GM21529 (cell line): ENCODE data around the gene NVL.
"Not testable (repeated sequence)": the region's sequence is repeated elsewhere in the genome, so short reads cannot be mapped to it uniquely, and the experiment has no call there.

Experiments used
- ATAC-seq: cut with Tn5 transposase; IDR thresholded peaks from one replicate; pipeline ENCODE4 v1.9.1; 2021; ENCODE audit not compliant: unreplicated experiment

NVL gene

DNA sequence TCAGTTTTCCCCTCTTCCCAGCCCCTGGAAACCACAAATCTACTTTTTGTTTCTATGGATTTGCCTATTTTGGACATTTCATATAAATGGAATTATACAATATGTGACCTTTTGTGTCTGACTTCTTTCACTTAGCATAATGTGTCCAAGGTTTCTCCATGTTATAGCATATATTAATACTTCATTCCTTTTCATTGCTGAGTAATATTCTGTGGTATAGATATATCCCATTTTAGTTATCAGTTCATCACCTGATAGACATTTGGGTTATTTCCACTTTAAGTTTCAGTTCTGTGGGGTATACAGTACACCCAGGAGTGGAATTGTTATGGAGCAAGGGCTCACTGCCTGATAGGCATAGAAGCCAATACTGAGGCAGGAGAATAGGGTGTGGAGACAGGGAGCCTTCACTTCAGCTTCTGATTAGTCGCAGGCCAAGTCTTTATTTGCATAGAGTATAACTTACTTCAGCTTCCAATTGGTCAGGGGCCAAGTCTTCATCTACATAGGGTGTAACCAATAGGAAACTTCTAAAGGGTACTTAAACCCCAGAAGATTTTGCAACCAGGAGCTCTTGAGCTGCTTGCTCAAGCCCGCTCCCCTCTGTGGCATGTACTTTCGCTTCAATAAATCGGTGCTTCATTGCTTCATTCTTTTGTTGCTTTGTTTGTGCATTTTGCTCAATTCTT lies 8.3 kb upstream of the NVL start:
- no peak for ATAC-seq

DNA sequence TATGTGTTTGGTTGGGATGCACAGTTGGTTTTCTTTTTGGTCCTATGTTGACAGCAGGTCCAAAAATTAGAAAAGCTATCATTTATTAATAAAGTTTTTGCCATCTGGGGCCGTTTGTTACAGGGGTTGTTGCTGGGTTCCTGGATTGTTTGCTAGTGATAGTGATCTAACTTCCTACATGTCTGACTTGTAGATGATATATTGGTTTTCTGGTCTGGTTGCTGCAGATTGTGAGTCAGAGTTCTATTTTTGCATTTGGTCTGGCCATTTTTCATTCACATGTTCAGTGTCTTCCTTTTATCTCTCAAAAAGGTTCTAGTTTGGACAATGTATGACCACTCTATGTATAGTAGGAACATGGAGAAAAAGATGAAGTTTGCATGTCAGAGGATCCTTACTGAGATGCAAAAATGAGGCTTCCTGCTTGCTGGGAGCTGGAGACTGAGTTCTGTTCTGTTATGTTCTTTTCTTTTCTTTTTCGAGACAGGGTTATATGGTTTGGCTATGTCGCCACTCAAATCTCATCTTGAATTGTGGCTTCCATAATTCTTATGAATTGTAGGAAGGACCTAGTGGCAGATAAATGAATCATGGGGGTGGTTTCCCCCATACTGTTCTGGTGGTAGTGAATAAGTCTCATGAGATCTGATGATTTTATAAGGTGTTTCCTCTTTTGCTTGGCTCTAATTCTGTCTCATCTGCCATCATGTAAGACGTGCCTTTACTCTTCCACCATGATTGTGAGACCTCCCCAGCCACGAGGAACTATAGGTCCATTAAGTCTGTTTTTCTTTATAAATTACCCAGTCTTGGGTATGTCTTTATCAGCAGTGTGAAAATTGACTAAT lies 4.2 kb upstream of the NVL start:
- ATAC-seq = no peak

DNA sequence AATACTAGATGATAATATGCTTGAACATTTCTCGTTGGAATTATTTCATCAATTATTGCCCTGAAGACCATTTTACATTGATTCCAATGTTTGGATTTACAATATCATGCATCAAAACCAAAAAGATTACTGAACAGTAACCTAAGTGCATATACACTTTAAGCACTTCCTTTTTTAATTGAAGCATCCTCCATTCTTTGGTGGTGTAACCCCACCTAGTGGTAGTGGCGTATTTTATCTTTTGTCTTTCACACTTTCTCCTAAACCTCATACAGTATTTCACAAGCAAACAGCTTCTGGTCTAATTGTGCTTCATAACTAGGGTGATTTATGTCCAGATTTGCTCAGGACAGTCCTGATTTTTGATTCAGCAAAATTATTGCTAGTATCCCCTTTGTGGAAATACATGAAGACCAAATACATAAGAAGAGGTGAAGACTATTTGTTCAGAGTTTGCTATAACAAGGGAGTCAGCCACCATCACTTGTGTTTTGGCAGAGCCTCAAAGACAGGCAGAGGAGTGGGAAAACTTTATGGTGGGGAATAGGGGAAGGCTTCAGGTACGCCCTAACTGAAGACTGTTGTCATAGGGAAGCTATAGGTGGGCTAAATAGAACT lies 3.4 kb upstream of the NVL start:
- ATAC-seq = peak; percentile 46

DNA sequence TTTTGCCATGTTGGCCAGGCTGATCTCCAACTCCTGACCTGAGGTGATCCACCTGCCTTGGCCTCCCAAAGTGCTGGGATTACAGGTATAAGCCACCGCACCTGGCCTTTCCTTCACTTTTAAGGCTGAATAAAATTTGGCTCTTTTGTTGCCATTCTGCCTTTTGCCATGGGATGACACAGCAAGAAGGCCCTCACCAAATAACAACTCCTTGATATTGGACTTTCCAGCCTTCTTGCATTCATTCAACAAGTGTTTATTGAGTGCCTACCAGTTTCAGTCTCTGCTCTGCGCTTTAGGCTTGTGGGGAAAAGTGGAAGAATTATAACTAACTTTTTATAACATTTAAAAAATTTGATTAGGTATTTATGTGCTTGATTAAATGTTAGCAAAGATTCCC lies 1.9 kb upstream of the NVL start:
- ATAC-seq = no peak

DNA sequence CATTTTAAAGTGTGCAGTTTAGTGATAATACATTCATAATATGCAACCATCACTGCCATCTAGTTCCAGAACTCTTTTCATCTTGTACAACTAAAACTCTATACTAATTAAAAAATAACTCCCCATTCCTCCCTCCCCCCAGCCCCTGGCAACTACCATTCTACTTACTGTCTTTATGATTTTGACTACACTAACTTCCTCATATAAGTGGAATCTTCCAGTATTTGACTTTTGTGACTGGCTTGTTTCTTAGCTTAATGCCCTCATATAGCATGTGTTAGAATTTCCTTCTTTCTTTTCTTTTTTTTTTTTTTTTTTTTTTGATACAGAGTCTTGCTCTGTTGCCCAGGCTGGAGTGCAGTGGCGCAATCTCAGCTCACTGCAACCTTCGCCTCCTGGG lies 1.4 kb upstream of the NVL start:
- no peak for ATAC-seq

DNA sequence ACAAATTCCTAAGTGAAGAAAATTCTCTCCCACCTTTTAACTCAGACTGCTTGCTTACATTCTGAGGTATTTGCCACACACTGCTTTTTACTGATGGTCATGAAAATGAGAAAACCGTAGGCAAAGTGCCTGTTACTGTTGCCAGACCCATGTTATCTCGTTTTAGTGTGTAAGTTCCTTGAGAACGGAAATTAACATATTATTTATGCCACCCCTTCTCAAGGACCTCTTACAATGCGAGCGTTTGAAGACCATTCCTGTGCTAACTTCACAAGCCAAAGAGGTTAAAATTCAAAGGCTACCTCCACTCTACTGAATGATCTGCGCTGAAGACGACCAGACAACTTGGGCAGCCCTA lies 509 bp downstream of the NVL start:
- no peak for ATAC-seq

DNA sequence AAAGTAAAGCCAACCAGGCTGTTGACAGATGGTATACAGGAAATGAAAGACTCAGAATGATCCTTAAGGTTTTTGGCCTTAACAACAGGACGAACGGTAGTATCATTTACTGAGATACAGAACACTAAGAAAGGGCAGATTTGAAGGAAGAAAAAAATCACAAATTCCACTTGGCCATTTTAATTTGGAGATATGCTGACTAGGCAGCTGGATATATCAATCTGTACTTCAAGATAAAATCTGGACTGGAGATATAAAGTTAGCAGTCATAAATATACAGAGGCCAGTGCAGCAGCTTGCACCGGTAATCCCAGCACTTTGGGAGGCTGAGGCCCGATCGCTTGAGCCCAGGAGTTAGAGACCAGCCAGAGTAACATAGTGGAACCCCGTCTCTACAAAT lies 1.3 kb downstream of the NVL start:
- no peak for ATAC-seq

DNA sequence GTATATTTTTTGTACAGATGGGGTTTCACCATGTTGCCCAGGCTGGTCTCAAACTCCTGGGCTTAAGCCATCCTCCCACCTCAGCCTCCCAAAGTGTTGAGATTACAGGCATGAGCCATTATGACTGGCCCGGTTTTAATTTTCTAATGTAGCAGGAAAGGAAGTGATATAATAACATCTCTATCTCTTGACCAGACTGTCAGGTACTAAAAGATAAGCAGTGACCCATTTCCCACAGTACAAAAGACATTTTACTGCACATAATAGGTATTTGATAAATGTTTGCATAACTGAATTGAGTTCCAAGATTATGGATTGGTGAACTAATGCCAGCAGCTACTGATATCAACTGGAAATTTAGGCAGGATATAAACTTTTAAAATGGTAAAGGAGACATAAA lies 4.0 kb downstream of the NVL start:
- ATAC-seq = no peak

DNA sequence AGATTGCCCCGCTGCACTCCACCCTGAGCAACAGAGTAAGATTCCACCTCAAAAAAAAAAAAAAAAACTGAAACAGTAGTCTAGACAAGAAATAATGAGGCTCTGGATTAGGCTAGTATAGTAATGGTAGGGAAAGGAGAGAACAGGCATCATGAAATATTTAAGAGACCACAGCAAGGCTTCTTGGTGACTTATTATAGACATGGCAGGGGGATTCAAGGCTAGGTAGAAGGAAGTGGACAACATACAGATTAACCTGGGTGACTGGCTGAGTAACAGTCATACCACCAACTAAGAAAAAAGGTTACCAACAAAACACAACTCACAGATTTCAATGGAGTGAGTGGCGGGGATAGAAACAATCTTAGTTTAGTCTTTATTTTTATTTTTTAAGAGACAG lies 8.3 kb downstream of the NVL start:
- no peak for ATAC-seq

DNA sequence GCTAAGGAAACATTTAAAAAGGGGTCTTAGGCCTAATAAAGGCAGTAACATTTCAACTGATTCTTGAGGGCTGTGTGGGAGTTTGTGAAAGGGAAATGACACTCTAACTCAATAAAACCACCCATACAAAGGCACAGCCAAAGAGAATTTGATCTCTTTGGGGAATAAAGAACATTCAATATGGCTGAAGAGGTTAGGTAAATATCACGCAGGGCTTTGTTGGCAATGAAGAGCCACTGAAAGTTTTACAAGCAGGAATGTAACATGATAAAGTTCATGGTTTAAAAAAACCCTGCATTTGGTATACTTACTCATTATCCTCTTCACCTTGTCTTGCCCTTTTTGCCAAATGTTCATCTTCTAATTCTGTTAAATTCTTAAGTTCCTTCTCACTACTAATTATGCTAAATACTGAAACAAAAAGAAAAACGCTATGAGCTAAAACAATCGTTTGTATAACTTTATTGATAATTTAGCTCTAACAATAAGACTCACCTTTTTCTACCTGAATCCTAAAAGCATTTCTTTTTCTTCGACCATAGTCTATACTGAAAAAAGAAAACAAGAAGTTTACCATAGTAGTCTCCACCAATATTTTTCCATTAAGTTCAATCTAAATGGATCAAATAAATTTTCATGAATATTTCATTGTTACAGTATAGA lies 12.5 kb downstream of the NVL start:
- no peak for ATAC-seq

DNA sequence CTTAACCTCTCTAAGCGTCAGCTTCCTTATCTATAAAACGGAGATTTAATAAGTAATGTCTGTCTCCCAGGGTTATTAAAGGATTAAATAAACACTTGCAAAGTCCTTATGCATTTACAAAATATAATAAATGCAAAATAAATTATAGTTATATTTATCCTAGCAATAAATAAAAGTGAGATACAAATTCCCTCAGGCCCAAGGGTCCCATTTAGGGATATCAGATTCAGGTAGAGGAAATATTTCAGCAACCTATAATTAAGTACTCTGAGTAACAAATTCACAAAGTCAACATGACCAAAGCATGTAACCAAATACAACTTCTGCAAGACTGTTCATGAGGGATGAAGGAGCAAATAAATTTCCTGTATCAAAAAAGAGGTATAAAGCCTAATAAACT lies 17.9 kb downstream of the NVL start:
- no peak for ATAC-seq

DNA sequence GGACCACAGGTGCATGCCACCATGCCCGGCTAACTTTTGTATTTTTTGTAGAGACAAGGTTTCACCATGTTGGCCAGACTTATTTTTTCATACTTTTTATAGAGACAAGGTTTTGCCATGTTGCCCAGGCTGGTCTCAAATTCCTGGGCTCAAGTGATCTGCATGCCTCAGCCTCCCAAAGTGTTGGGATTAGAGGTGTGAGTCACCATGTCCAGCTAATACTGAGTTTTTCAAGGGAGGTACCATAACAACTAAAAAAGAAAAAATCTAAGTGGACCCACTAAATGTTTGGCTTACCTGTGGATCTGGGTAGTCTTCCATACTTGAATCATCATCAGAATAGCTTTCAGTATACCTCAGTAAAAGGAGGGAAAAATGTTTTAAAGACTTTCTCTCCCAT lies 18.5 kb downstream of the NVL start:
- ATAC-seq = not testable (repeated sequence)

DNA sequence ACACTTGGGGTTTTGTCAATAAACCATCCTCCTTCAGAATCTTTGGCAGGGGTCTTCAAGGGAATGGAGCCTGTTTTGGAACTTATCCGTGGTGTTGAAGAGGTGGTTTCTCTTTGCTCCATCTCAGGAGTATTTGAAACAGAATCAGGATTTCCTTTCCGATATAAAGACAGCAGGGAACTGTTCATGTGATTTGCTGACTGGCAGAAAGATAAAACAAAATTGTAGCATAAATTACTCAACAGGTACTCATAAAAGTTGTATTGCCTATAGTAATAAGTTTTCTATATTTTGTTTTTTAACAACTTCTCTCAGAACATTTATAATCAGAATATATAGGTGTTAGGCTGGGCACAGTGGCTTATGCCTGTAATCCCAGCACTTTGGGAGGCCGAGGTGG lies 21.9 kb downstream of the NVL start:
- no peak for ATAC-seq

DNA sequence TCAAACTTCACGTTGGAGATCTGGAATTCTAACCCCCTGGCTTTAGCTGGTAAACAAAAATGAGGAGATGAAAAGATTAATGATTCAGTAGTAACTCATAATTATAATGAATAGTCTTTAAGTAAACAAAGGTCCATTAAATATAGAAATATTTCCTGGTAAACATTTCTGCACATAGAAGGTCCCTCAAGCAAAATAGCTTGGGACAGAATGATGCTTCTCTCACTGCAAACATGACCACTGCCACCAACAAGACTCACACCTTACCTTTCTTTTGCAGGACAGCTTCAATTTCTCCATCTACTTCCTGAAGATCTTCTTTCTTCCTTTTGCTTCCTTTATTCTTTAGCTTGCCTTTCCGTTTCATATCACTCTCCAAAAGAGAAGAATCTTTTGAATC lies 25.2 kb downstream of the NVL start:
- ATAC-seq = no peak

DNA sequence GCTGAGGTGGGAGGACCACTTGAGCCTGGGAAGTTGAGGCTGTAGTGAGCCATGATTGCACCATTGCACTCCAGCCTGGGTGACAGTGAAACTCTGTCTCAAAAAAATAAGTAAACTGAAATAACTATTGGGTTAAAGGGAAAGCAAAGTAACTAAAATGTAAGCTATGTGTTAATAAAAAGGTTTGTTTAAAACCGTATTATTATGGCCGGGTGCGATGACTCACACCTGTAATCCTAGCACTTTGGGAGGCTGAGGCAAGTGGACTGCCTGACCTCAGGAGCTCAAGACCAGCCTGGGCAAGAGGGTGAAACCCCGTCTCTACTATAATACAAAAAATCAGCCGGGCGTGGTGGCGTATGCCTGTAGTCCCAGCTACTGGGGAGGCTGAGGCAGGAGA lies 27.0 kb downstream of the NVL start:
- ATAC-seq = no peak

DNA sequence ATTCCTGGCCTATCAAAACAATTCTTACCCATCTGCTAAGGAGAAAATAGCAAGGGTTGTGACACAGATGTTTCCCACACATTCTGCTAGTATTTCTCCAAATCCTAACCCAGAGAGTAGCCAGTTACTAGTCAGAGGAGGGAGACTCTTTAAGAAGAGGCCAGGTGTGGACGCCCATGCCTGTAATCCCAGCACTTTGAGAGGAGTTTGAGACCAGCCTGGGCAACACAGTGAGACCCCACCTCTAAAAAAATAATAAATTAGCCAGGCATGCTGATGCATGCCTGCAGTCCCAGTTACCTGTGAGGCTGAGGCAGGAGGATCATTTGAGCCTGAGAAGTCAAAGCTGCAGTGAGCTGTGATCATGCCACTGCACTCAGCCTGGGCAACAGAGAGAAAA lies 28.6 kb downstream of the NVL start:
- ATAC-seq = no peak

DNA sequence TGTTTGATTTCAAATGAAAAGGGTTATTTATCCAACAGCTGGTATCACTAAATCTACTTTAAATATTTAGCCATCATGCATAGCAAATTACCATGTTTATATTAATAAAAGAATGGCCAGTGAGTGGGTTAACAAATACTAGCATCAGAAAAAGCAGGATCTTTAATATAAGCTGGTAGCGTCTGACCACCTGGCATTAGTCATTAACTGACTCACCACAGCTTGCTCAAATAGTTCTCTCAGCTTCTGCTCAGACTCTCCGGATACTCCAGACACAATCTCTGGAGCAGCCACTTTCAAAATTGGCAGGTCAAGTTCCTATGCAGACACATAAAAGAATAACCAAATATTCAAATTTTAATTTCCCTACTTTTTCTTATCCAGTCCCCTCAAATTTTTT lies 29.6 kb downstream of the NVL start:
- ATAC-seq = no peak

DNA sequence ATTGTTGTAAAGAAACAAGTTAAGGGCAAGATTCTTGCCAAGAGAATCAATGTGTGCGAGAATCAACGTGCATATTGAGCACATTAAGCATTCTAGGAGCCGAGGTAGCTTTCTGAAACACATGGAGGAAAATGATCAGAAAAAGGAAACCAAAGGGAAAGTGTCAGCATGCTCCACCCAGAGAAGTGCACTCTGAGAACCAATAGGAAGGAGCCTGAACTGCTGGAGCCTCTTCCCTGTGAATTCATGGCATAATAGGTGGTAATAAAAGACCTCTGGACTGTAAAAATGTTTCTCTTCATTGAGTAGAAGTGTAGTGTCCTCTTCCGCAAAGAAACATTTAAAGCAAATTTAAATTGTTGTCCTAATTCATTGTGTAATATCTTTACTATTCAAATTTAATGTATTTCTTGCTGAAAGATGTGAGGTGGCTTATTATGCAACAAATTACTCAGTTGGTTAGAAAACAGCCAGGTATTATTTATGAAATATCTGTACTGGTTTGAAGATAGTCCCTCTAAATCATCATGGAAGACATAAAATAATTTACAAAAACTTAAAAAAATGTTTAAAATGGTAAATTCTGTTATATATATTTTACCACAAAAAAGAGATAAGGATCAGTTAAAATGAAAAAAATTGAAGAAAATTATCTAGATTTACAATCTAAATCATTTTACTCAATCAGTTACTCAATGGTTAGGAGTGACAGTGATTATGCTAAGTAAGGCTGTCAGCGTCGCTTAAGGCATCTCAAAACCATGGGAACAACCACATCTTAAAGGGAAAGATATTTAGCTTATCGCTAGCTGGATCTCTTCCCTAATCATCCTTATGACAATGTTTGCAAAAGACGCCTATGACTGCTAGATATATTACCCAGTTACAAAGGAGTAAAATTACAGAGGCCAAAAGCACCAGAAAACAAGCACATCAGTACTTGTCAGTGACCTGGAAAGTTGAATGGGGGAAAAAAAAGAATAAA lies 31.3 kb downstream of the NVL start:
- ATAC-seq = no peak

DNA sequence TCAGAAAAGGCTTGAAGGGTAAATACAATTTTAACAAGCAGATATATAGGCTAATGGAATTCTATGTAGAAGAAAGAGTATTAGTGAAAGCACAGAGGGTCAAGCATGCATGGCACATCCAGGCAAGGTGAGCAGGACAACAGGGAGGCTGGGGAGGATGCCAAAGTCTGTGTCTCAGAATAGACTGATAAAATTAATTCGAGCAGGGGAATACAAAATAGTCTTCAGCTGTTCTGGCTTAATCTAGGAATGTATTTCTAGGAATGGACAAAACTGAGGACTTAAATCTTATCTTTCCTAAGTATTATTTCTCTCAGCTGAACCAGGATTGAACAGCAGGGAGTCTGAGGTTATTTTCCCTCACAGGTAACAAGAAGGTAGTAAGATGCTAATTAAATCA lies 35.2 kb downstream of the NVL start:
- no peak for ATAC-seq

DNA sequence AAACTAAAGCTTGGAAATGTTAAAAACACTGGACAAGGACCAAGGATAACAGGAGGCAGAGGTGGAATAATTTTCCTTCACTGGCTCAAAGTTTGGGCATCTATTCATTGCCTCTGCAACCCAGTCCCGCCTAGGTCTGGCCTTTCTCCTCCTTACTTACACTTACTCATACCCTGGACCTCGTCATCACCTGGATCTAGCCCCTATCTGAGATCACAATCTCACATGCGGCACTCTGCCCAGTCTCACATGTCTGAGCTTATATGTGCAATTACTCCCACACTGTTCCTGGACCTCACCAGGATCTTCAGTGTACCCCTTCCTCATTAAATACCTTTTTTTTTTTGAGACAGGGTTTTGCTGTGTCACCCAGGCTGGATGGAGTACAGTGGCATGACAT lies 37.6 kb downstream of the NVL start:
- ATAC-seq = no peak

DNA sequence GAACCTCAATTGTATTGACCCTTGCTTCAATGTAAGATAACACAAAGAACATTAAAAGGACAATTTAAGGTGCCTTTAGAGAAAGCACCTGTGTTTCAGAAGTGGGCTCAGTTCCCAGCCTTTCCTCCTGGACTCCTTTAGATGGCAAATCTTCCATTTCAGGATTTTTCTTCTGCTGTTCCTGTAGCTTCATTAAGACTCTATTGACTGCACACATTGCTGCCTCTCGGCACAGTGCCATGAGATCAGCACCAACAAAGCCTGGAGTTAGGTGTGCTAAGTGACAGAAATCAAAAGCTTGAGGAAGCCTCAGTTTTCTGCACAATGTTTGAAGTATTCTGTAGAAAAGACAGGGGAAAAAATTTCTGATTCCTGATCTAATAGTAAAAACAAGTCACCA lies 40.6 kb downstream of the NVL start:
- no peak for ATAC-seq
